ENCODE measurements around the gene MTHFD1L.

- TF ChIP-seq CTCF (IDR thresholded peaks at IDR 0.05): no peak
- no peak for TF ChIP-seq POLR2A (IDR thresholded peaks at IDR 0.05)
Observed at GRCh38 chr6:151041686-151042085, 176.2 kb downstream of the MTHFD1L start.

Measured in body of pancreas (tissue), 4 donors.